ENCODE results near the gene NXF1. TPM values are rescaled to one million over a fixed set of nuclear protein-coding genes. Genes with fewer than 3 reads are reported as not detected.
A peak's percentile ranks its signal among the peaks of the same experiment; 100 is the strongest.

The NXF1 gene
- total and polyA plus RNA-seq, 2 of the 13 experiments (the other 11 are each of a cell fraction or from before 2014, with no cell fraction given), result 30.4 to 30.9 TPM

- TF ChIP-seq, protein P1, sequence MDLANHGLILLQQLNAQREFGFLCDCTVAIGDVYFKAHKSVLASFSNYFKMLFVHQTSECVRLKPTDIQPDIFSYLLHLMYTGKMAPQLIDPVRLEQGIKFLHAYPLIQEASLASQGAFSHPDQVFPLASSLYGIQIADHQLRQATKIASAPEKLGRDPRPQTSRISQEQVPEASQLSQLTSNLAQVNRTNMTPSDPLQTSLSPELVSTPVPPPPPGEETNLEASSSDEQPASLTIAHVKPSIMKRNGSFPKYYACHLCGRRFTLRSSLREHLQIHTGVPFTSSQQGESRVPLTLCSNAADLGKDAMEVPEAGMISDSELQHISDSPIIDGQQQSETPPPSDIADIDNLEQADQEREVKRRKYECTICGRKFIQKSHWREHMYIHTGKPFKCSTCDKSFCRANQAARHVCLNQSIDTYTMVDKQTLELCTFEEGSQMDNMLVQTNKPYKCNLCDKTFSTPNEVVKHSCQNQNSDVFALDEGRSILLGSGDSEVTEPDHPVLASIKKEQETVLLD (CRISPR knock-in tag; IDR thresholded peaks at IDR 0.05; ENCODE audit: low read depth), result no peak
- TF ChIP-seq KDM6A (CRISPR knock-in tag; IDR thresholded peaks at IDR 0.05; ENCODE audit: low read depth) (peak; percentile 33; the same call in 1 of the 2 replicates), NPAS2 (CRISPR knock-in tag; IDR thresholded peaks at IDR 0.05; ENCODE audit: borderline replicate concordance) (no peak), ZNF839 (CRISPR knock-in tag; IDR thresholded peaks at IDR 0.05; ENCODE audit: borderline replicate concordance) (no peak), ZNF234 (CRISPR knock-in tag; conservative IDR thresholded peaks at IDR 0.05) (no peak), PAX8 (CRISPR knock-in tag; IDR thresholded peaks at IDR 0.05; ENCODE audit: borderline replicate concordance) (no peak; the same call in 1 of the 2 replicates), ZNF530 (CRISPR knock-in tag; IDR thresholded peaks at IDR 0.05; ENCODE audit: low read depth) (no peak), POLR2G (IDR thresholded peaks at IDR 0.05; ENCODE audit: low read depth, low read length) (peak; percentile 100), CBX1 (IDR thresholded peaks at IDR 0.05; ENCODE audit: low read depth) (peak; percentile 81), ZFP37 (CRISPR knock-in tag; IDR thresholded peaks at IDR 0.05; ENCODE audit: borderline replicate concordance) (peak; percentile 68; the same call in 1 of the 2 replicates), SAFB2 (CRISPR knock-in tag; IDR thresholded peaks at IDR 0.05; ENCODE audit: borderline replicate concordance, low read depth) (peak; percentile 94), ZNF766 (CRISPR knock-in tag; IDR thresholded peaks at IDR 0.05; ENCODE audit: borderline replicate concordance) (peak; percentile 76; the same call in 1 of the 2 replicates), RARG (CRISPR knock-in tag; IDR thresholded peaks at IDR 0.05; ENCODE audit: low read depth) (no peak), SSRP1 (CRISPR knock-in tag; IDR thresholded peaks at IDR 0.05) (no peak; the same call in 1 of the 2 replicates)
- TF ChIP-seq, protein P2, sequence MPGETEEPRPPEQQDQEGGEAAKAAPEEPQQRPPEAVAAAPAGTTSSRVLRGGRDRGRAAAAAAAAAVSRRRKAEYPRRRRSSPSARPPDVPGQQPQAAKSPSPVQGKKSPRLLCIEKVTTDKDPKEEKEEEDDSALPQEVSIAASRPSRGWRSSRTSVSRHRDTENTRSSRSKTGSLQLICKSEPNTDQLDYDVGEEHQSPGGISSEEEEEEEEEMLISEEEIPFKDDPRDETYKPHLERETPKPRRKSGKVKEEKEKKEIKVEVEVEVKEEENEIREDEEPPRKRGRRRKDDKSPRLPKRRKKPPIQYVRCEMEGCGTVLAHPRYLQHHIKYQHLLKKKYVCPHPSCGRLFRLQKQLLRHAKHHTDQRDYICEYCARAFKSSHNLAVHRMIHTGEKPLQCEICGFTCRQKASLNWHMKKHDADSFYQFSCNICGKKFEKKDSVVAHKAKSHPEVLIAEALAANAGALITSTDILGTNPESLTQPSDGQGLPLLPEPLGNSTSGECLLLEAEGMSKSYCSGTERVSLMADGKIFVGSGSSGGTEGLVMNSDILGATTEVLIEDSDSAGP (CRISPR knock-in tag; IDR thresholded peaks at IDR 0.05; ENCODE audit: borderline replicate concordance), result peak; percentile 90
- TF ChIP-seq, protein P3, sequence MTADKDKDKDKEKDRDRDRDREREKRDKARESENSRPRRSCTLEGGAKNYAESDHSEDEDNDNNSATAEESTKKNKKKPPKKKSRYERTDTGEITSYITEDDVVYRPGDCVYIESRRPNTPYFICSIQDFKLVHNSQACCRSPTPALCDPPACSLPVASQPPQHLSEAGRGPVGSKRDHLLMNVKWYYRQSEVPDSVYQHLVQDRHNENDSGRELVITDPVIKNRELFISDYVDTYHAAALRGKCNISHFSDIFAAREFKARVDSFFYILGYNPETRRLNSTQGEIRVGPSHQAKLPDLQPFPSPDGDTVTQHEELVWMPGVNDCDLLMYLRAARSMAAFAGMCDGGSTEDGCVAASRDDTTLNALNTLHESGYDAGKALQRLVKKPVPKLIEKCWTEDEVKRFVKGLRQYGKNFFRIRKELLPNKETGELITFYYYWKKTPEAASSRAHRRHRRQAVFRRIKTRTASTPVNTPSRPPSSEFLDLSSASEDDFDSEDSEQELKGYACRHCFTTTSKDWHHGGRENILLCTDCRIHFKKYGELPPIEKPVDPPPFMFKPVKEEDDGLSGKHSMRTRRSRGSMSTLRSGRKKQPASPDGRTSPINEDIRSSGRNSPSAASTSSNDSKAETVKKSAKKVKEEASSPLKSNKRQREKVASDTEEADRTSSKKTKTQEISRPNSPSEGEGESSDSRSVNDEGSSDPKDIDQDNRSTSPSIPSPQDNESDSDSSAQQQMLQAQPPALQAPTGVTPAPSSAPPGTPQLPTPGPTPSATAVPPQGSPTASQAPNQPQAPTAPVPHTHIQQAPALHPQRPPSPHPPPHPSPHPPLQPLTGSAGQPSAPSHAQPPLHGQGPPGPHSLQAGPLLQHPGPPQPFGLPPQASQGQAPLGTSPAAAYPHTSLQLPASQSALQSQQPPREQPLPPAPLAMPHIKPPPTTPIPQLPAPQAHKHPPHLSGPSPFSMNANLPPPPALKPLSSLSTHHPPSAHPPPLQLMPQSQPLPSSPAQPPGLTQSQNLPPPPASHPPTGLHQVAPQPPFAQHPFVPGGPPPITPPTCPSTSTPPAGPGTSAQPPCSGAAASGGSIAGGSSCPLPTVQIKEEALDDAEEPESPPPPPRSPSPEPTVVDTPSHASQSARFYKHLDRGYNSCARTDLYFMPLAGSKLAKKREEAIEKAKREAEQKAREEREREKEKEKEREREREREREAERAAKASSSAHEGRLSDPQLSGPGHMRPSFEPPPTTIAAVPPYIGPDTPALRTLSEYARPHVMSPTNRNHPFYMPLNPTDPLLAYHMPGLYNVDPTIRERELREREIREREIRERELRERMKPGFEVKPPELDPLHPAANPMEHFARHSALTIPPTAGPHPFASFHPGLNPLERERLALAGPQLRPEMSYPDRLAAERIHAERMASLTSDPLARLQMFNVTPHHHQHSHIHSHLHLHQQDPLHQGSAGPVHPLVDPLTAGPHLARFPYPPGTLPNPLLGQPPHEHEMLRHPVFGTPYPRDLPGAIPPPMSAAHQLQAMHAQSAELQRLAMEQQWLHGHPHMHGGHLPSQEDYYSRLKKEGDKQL (CRISPR knock-in tag; IDR thresholded peaks at IDR 0.05; ENCODE audit: low read depth), result 0 out of 2 replicates have a peak, but pooled peaks have one; percentile 33
Measured at GRCh38 chr11:62805076-62805892, at the start of gene NXF1 (continued).
